SU-DHL-6 (cell line): ENCODE data around the gene NAA40.

Experiments
- H2AFZ ChIP-seq: fragments of 200-600 bp; sonication (generic); 2 replicates; pipeline ENCODE4 v1.6.1; 2014; ENCODE audit warnings: low read depth, mild to moderate bottlenecking, moderate library complexity, mixed read lengths, antibody characterized with exemption, low read length; ENCODE audit not compliant: severe bottlenecking
- H3F3A ChIP-seq: fragments of 200-600 bp; shearing (Covaris generic); 2 replicates; pipeline ENCODE4 v1.6.0; 2016; ENCODE audit warnings: antibody characterized with exemption, mild to moderate bottlenecking; ENCODE audit not compliant: insufficient read depth
- H3K27ac ChIP-seq: fragments of 200-600 bp; sonication (generic); 2 replicates; pipeline ENCODE4 v1.5.1; 2016; ENCODE audit warnings: low read depth, mild to moderate bottlenecking, low read length, moderate library complexity, mixed read lengths
- H3K27me3 ChIP-seq: fragments of 200-600 bp; sonication (generic), shearing (Covaris generic); 2 replicates; pipeline ENCODE4 v1.6.0; 2014; ENCODE audit warnings: mild to moderate bottlenecking, low read length
- H3K36me3 ChIP-seq: fragments of 200-600 bp; sonication (generic); 2 replicates; pipeline ENCODE4 v1.6.1; 2014; ENCODE audit warnings: mild to moderate bottlenecking, low read length, mixed read lengths
- H3K4me2 ChIP-seq: fragments of 300-600, 200-600 bp; shearing (Covaris generic), sonication (generic); 2 replicates; pipeline ENCODE4 v1.6.0; 2014; ENCODE audit warnings: low read length, low read depth, mild to moderate bottlenecking; ENCODE audit not compliant: poor library complexity, severe bottlenecking
- H3K4me3 ChIP-seq: fragments of 200-600 bp; sonication (generic); 2 replicates; pipeline ENCODE4 v1.5.1; 2014; ENCODE audit warnings: antibody characterized with exemption, low read length, mild to moderate bottlenecking, mixed read lengths; ENCODE audit not compliant: insufficient read depth, poor library complexity, severe bottlenecking
- H3K79me2 ChIP-seq: fragments of 200-600 bp; sonication (generic); 2 replicates; pipeline ENCODE4 v1.6.1; 2014; ENCODE audit warnings: mild to moderate bottlenecking, low read length, moderate library complexity; ENCODE audit not compliant: insufficient read depth
- H3K9ac ChIP-seq: fragments of 200-600 bp; sonication (generic); 2 replicates; pipeline ENCODE4 v1.7.0; 2014; ENCODE audit warnings: mild to moderate bottlenecking, low read length
- H3K9me2 ChIP-seq: fragments of 200-600 bp; sonication (generic); replicated peaks from 2 replicates; pipeline ENCODE4 v1.6.1; 2014; ENCODE audit warnings: low read length; ENCODE audit not compliant: insufficient read depth
- H3K9me3 ChIP-seq: fragments of 200-600 bp; sonication (generic); 2 replicates; pipeline ENCODE4 v1.6.1; 2014; ENCODE audit warnings: low read length, mixed read lengths; ENCODE audit not compliant: insufficient read depth
- H4K20me1 ChIP-seq: fragments of 200-600 bp; sonication (generic); 2 replicates; pipeline ENCODE4 v1.6.1; 2014; ENCODE audit warnings: low read depth, mild to moderate bottlenecking, antibody characterized with exemption, low read length, moderate library complexity, mixed read lengths
- CTCF ChIP-seq: fragments of 200-600 bp; sonication (generic); IDR thresholded peaks from one replicate; pipeline ENCODE4 v1.5.1; 2017; ENCODE audit warnings: antibody characterized with exemption, mild to moderate bottlenecking, low read length, moderate library complexity; ENCODE audit not compliant: insufficient read depth, poor library complexity, severe bottlenecking
- EZH2phosphoT487 ChIP-seq: fragments of 200-600 bp; sonication (generic), shearing (Covaris generic); conservative IDR thresholded peaks from 2 replicates; pipeline ENCODE4 v1.6.1; 2018; ENCODE audit warnings: mild to moderate bottlenecking, antibody characterized with exemption, low read length, moderate library complexity, mixed read lengths

Gene NAA40

GRCh38 chr11:63922673-63923192 is 16.1 kb upstream of the NAA40 start:
- Histone ChIP-seq H4K20me1 (no peaks in the 10 kb centered on the region), H3K9ac (no peak overlapping the region), H3K36me3 (no peaks in the 10 kb centered on the region), H3F3A (no peaks in the 10 kb centered on the region), H3K27me3 (no peaks in the 10 kb centered on the region), H3K9me3 (no peaks in the 10 kb centered on the region), H3K9me2 (no peaks in the 10 kb centered on the region), H2AFZ (no peak overlapping the region), H3K79me2 (no peaks in the 10 kb centered on the region), H3K27ac (no peak overlapping the region), H3K4me2 (no peak overlapping the region), H3K4me3 (no peak overlapping the region)
- no peak for TF ChIP-seq EZH2phosphoT487
- no peak for TF ChIP-seq CTCF

DNA sequence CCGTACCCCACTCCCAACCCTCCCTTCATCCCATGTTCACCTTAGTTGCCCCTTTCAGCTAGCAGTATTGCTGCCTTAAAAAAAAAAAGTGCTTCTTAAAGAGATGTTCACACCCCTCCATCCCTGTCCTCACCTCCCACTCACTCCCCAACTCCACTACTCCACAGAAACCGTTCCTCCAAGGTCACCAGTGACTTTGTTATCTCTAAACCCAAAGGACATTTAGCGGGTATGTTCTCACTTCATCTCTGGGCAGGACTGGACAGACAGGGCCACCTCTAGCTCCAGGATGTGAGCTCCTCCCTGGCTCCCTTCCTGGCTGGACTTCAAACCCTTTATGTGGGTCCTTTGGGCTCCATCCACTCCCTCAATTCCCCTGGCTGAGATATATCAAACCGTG is 15.5 kb upstream of the NAA40 start:
- Histone ChIP-seq H3K27me3 (no peaks in the 10 kb centered on the region), H3K9ac (no peak overlapping the region), H3K4me3 (no peak overlapping the region), H3K9me2 (no peaks in the 10 kb centered on the region), H4K20me1 (no peaks in the 10 kb centered on the region), H2AFZ (no peak overlapping the region), H3F3A (no peaks in the 10 kb centered on the region), H3K27ac (no peak overlapping the region), H3K4me2 (no peak overlapping the region), H3K36me3 (no peaks in the 10 kb centered on the region), H3K9me3 (no peaks in the 10 kb centered on the region), H3K79me2 (no peaks in the 10 kb centered on the region)
- TF ChIP-seq CTCF (no peak), EZH2phosphoT487 (no peak)

DNA sequence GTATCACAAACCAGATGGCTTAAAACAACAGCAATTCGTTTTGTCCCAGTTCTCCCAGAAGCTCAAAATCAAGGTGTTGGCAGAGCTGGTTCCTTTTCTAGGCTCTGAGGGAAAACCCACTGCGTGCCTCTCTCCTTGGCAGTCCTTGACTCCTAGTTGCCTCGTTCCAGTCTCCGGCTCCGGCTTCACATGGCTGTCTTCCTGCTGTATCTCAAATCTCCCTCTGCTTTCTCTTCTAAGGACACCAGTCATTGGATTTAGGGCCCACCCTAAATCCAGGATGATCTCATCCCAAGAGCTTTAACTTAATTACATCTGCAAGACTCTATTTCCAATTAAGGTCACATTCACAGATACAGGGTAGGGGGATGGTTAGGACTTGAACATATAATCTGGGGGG is 9.2 kb upstream of the NAA40 start:
- Histone ChIP-seq H3K4me2 (no peak overlapping the region), H3K9me2 (no peaks in the 10 kb centered on the region), H3K36me3 (no peaks in the 10 kb centered on the region), H3K79me2 (no peaks in the 10 kb centered on the region), H3K9ac (no peak overlapping the region), H2AFZ (no peak overlapping the region), H3K27me3 (no peaks in the 10 kb centered on the region), H3K4me3 (no peak overlapping the region), H3F3A (no peaks in the 10 kb centered on the region), H3K9me3 (no peaks in the 10 kb centered on the region), H3K27ac (no peak overlapping the region), H4K20me1 (no peaks in the 10 kb centered on the region)
- TF ChIP-seq EZH2phosphoT487 (no peak), CTCF (no peak)

GRCh38 chr11:63931045-63931444 is 7.8 kb upstream of the NAA40 start:
- TF ChIP-seq EZH2phosphoT487 = no peak
- no peak for TF ChIP-seq CTCF
- H3K9me3 ChIP-seq = no peaks in the 10 kb centered on the region
- H2AFZ ChIP-seq = no peak overlapping the region
- H3K9ac ChIP-seq = no peak overlapping the region
- H3K9me2 ChIP-seq = no peaks in the 10 kb centered on the region
- no peaks in the 10 kb centered on the region for H3K27me3 ChIP-seq
- no peak overlapping the region for H3K27ac ChIP-seq
- no peaks in the 10 kb centered on the region for H3F3A ChIP-seq
- H3K79me2 ChIP-seq = no peaks in the 10 kb centered on the region
- H3K4me3 ChIP-seq = no peak overlapping the region
- H3K4me2 ChIP-seq = no peak overlapping the region
- no peaks in the 10 kb centered on the region for H4K20me1 ChIP-seq
- H3K36me3 ChIP-seq = no peaks in the 10 kb centered on the region
